B cell (primary cell): Measurements from ENCODE around the gene CD180. TPM values are rescaled to one million over a fixed set of nuclear protein-coding genes. Genes with fewer than 3 reads are reported as not detected.

ENCODE experiments used
- ATAC-seq: fragments of 200-7000 bp; cut with Tn5 transposase; one replicate; pipeline ENCODE4 v1.10.0; 2021; ENCODE audit warnings: low read depth, mild to moderate bottlenecking, moderate number of reproducible peaks, moderate library complexity
- CTCF ChIA-PET: fragments of 350-600 bp; sonication (Branson Sonifier 250); formaldehyde crosslinking; loops from one replicate; lab custom pipeline; 2021; ENCODE audit warnings: antibody characterized with exemption, inconsistent platforms; lab: Charles Lee
- POLR2A ChIA-PET: fragments of 350-600 bp; sonication (Branson Sonifier 250); formaldehyde crosslinking; loops from one replicate; lab custom pipeline; 2021; ENCODE audit warnings: antibody characterized with exemption; lab: Charles Lee
- DNase-seq: peaks from one replicate; pipeline ENCODE4 v3.0.0; 2013
- H2AFZ ChIP-seq: 2 replicates; pipeline ENCODE4 v1.6.1; 2012; ENCODE audit warnings: mild to moderate bottlenecking, low read depth, low read length; ENCODE audit not compliant: insufficient read depth, poor library complexity, severe bottlenecking
- H3K27ac ChIP-seq, 2 donors: 1 replicate in 1 of 2; 2 replicates in 1 of 2; pipeline ENCODE4 v1.5.1; 2012 to 2013; ENCODE audit warnings: low read length in 2 of 2, mild to moderate bottlenecking in 2 of 2, moderate library complexity in 1 of 2
- H3K27me3 ChIP-seq, 4 experiments: fragments of 200-600 bp in 1 of 4; sonication (generic) in 1 of 4; replicated peaks in 1 of 4; 1 replicate in 2 of 4; 2 replicates in 2 of 4; pipeline versions ENCODE4 v1.6.1 to v1.7.0; 2013 to 2016; ENCODE audit warnings: low read length in 3 of 4, mild to moderate bottlenecking in 2 of 4, mixed read lengths in 1 of 4, moderate library complexity in 1 of 4; ENCODE audit not compliant: insufficient read depth in 4 of 4, control insufficient read depth in 3 of 4; ENCODE audit errors: control extremely low read depth in 1 of 4
- H3K36me3 ChIP-seq, 2 experiments: replicated peaks in 1 of 2; 1 replicate in 1 of 2; 2 replicates in 1 of 2; pipeline versions ENCODE4 v1.6.1 to v1.7.1; 2013; ENCODE audit warnings: low read length in 1 of 2; ENCODE audit not compliant: insufficient read depth in 2 of 2, control insufficient read depth in 1 of 2; ENCODE audit errors: control extremely low read depth in 1 of 2, extremely low read depth in 1 of 2
- H3K4me1 ChIP-seq, 2 donors: fragments of 200-600 bp in 1 of 2; sonication (generic) in 1 of 2; 1 replicate in 1 of 2; 2 replicates in 1 of 2; pipeline versions ENCODE4 v1.5.1 to v1.6.1; 2013 to 2017; ENCODE audit warnings: low read length in 2 of 2; ENCODE audit not compliant: control insufficient read depth in 2 of 2, insufficient read depth in 2 of 2
- H3K4me2 ChIP-seq: replicated peaks from 2 replicates; pipeline ENCODE3; 2012; ENCODE audit warnings: mild to moderate bottlenecking, low read depth, low read length; ENCODE audit not compliant: poor library complexity, severe bottlenecking
- H3K4me3 ChIP-seq, 5 experiments: fragments of 200-600 bp in 1 of 5; sonication (generic) in 1 of 5; 1 replicate in 3 of 5; 2 replicates in 2 of 5; pipeline versions ENCODE4 v1.5.1 to v1.7.0; 2011 to 2016; ENCODE audit warnings: low read length in 4 of 5, mild to moderate bottlenecking in 4 of 5, low read depth in 2 of 5, control low read depth in 1 of 5, moderate library complexity in 1 of 5; ENCODE audit not compliant: insufficient read depth in 1 of 5; ENCODE audit errors: control extremely low read depth in 1 of 5, extremely low read depth in 1 of 5
- H3K79me2 ChIP-seq: fragments of 200-600 bp; sonication (generic); one replicate; pipeline ENCODE4 v1.6.0; 2016; ENCODE audit warnings: low read length; ENCODE audit not compliant: control insufficient read depth, insufficient read depth
- H3K9ac ChIP-seq: fragments of 200-600 bp; sonication (generic); 2 replicates; pipeline ENCODE4 v1.6.1; 2017; ENCODE audit warnings: mild to moderate bottlenecking, low read length, moderate library complexity
- H3K9me3 ChIP-seq, 3 donors: one replicate each; pipeline versions ENCODE4 v1.6.1 to v1.7.1; 2013; ENCODE audit warnings: low read length in 2 of 3; ENCODE audit not compliant: control insufficient read depth in 2 of 3, insufficient read depth in 1 of 3; ENCODE audit errors: control extremely low read depth in 1 of 3
- H4K20me1 ChIP-seq: 2 replicates; pipeline ENCODE4 v1.6.0; 2012; ENCODE audit warnings: mild to moderate bottlenecking, low read length; ENCODE audit not compliant: insufficient read depth, control insufficient read depth, poor library complexity, severe bottlenecking
- H3K27ac Mint-ChIP-seq: one replicate; pipeline ENCODE4 v1.8.0; 2021; ENCODE audit warnings: mixed read lengths
- H3K27me3 Mint-ChIP-seq: one replicate; pipeline ENCODE4 v1.8.0; 2021; ENCODE audit warnings: mixed read lengths
- H3K4me1 Mint-ChIP-seq: one replicate; pipeline ENCODE4 v1.8.0; 2021; ENCODE audit warnings: mixed read lengths
- H3K4me3 Mint-ChIP-seq: one replicate; pipeline ENCODE4 v1.8.0; 2021; ENCODE audit warnings: mixed read lengths
- H3K9me3 Mint-ChIP-seq: one replicate; pipeline ENCODE4 v1.8.0; 2022; ENCODE audit warnings: mixed read lengths; ENCODE audit not compliant: insufficient read depth
- EZH2 ChIP-seq: IDR thresholded peaks from 2 replicates; pipeline ENCODE4 v1.6.1; 2012; ENCODE audit warnings: borderline replicate concordance, low read depth, mild to moderate bottlenecking, moderate library complexity, low read length; ENCODE audit not compliant: insufficient read depth, poor library complexity, severe bottlenecking
- WGBS: methylation state at CpG from one replicate; pipeline ENCODE4 v1.1.5; 2013; ENCODE audit warnings: missing lambda C conversion rate; ENCODE audit not compliant: insufficient coverage; 5-methylcytosine and 5-hydroxymethylcytosine counted together
- intact Hi-C: fragments of 100-400 bp; cut with micrococcal nuclease; formaldehyde crosslinking; loops from one replicate; pipeline ENCODE4 v1.10.0; 2022
- polyA plus RNA-seq: library from polyadenylated mRNA; depleted of rRNA; stranded (reverse); fragments of >200 nt; gene quantifications from 2 replicates; pipeline ENCODE4 v1.2.3, GENCODE V29; 2012
- total RNA-seq, 2 donors: library from RNA; stranded (reverse); fragments of 120-200 nt in 1 of 2; gene quantifications; 1 replicate in 1 of 2; 2 replicates in 1 of 2; pipeline versions ENCODE4 v1.2.3 to v1.2.4, GENCODE V29; 2013 to 2022
- TF ChIP-seq, protein P1 (sequence below): fragments of 200-600 bp; IDR thresholded peaks from one replicate; pipeline ENCODE4 v1.8.0; 2022; ENCODE audit warnings: antibody characterized with exemption, mild to moderate bottlenecking

The CD180 gene
- total and polyA plus RNA-seq, 2 donors (not counting 1 experiment from before 2014, with no cell fraction given): 16.1 to 16.4 TPM

DNA sequence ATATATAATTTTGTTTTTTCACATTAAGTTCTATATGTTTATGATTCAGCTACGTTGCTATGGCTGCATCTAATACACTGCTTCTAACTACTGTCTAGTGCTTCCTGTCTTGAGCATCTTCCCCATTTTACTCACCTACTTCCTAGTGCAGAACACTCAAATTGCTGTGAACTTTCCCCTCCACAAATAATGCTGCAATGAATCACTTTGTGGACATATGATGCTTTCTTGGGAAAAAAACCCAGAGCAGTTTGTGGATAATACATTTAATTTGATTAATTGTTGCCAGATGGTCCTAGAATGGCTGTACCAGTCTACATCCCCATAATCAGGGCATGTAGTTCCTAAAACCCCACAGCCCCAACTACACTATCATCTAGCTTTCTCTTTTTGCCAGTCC lies 18.5 kb downstream of the CD180 start:
- POLR2A ChIA-PET: no interaction called here
- no CpG with 5 or more reads among the region's 1 CpG for WGBS
- Histone ChIP-seq H3K27me3 (no peaks in the 10 kb centered on the region), H3K4me1 (peaks cover 32 to 46% of the 10 kb centered on the region in 2 donors), H3K36me3 (peaks cover 5 to 76% of the 10 kb centered on the region in 2 experiments), H3K9ac (no peak overlapping the region), H3K9me3 (peaks cover 7 to 45% (median 42%) of the 10 kb centered on the region in 3 donors), H3K27ac (peak overlapping the region in 1 of 2 donors; percentile 65), H3K4me2 (peak overlapping the region; percentile 3), H4K20me1 (peaks cover 22% of the 10 kb centered on the region), H2AFZ (no peak overlapping the region), H3K79me2 (peaks cover 64% of the 10 kb centered on the region), H3K4me3 (peak overlapping the region in 1 of 5 experiments; percentile 1)
- no peak for ATAC-seq
- intact Hi-C loops: no loop called here
- no peaks in the 10 kb centered on the region for H3K27me3 Mint-ChIP-seq
- CTCF ChIA-PET: interaction anchor here (0.8 to 2.4 kb wide), 6 partner anchors 10 to 1039 kb away, joined by 3 to 8 read pairs (median 4); no protein-coding TSS in a partner anchor
- no peak overlapping the region for H3K4me3 Mint-ChIP-seq
- peak overlapping the region; percentile 68 for H3K27ac Mint-ChIP-seq
- no peak for DNase-seq
- peaks cover 47% of the 10 kb centered on the region for H3K4me1 Mint-ChIP-seq
- TF ChIP-seq EZH2: no peak
- TF ChIP-seq, protein P1, sequence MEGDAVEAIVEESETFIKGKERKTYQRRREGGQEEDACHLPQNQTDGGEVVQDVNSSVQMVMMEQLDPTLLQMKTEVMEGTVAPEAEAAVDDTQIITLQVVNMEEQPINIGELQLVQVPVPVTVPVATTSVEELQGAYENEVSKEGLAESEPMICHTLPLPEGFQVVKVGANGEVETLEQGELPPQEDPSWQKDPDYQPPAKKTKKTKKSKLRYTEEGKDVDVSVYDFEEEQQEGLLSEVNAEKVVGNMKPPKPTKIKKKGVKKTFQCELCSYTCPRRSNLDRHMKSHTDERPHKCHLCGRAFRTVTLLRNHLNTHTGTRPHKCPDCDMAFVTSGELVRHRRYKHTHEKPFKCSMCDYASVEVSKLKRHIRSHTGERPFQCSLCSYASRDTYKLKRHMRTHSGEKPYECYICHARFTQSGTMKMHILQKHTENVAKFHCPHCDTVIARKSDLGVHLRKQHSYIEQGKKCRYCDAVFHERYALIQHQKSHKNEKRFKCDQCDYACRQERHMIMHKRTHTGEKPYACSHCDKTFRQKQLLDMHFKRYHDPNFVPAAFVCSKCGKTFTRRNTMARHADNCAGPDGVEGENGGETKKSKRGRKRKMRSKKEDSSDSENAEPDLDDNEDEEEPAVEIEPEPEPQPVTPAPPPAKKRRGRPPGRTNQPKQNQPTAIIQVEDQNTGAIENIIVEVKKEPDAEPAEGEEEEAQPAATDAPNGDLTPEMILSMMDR: no peak
- peaks cover 11% of the 10 kb centered on the region for H3K9me3 Mint-ChIP-seq

DNA sequence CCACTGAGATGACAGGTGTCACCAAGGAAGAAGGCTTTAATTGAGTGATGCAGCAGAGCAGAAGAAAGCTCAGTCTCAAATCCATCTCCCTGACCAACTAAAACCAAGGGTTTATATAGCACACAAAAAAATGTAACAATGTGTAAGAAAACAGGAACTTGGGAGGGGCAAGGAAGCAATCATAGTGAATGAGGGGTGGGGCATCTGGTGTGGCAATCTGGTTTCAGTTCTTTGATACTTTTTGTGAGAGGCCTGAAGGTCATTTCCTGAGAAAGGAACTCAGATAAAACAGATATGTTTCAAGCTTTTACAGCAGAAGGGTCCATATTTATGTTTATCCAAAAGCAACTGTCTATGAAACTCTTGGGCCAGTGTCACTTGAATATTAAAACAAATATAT lies 19.7 kb downstream of the CD180 start:
- CTCF ChIA-PET: interaction anchor here (1.8 kb wide), 2 partner anchors 11 to 32 kb away, joined by 4 read pairs; no protein-coding TSS in a partner anchor
- H3K9me3 Mint-ChIP-seq: peaks cover 11% of the 10 kb centered on the region

More for the DNA sequence above, 19.7 kb downstream of the CD180 start:
- H3K9ac ChIP-seq: no peak overlapping the region
- no peak overlapping the region for H3K4me3 Mint-ChIP-seq
- POLR2A ChIA-PET: interaction anchor here (1.2 kb wide), 1 partner anchor 11 kb away, joined by 5 read pairs; no protein-coding TSS in a partner anchor
- H3K27ac Mint-ChIP-seq: peak overlapping the region; percentile 74
- peak; percentile 57 for DNase-seq
- peaks cover 38% of the 10 kb centered on the region for H3K4me1 Mint-ChIP-seq
- peaks cover 53% of the 10 kb centered on the region for H3K79me2 ChIP-seq
- H3K4me2 ChIP-seq: no peak overlapping the region
- intact Hi-C loops: no loop called here
- TF ChIP-seq, protein P1: no peak
- no peak for TF ChIP-seq EZH2
- peaks cover 11% of the 10 kb centered on the region for H4K20me1 ChIP-seq
- peaks cover 7 to 42% (median 41%) of the 10 kb centered on the region in 3 donors for H3K9me3 ChIP-seq
- no peak overlapping the region for H3K4me3 ChIP-seq
- peaks cover 22 to 34% of the 10 kb centered on the region in 2 donors for H3K4me1 ChIP-seq
- no peak overlapping the region for H2AFZ ChIP-seq
- peak overlapping the region; percentile 36 to 78 for H3K27ac ChIP-seq
- H3K27me3 Mint-ChIP-seq: no peaks in the 10 kb centered on the region
- no peaks in the 10 kb centered on the region for H3K27me3 ChIP-seq
- H3K36me3 ChIP-seq: peaks cover 5 to 64% of the 10 kb centered on the region in 2 experiments
- peak; percentile 39 for ATAC-seq
